ENCODE results near the gene ZNF618.

Gene ZNF618

DNA sequence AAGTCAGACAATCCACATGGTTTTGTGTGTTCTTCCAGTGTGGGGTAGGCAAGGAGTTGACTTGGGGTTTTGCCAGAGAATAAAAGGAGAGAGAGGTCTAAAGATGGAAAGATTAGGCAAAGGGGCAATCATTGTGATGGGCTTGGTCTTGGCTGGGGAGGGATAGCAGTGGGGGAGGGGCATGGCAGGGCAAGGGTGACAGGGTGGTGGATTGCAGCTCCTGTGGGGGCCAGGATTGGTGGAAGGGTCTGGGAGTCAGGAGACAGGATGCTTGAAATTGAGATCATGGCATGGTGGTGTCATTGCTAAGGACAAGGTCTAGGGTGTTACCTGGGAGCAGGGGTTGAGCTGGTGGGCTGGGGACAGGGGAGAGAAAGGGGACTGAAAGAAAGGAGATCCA, 57.6 kb downstream of the ZNF618 start:
- no peak overlapping the region for H3K4me3 ChIP-seq (ENCODE audit: low read depth, low read length)
- DNase-seq (ENCODE audit: low read depth): no peak
- TF ChIP-seq, protein P1, sequence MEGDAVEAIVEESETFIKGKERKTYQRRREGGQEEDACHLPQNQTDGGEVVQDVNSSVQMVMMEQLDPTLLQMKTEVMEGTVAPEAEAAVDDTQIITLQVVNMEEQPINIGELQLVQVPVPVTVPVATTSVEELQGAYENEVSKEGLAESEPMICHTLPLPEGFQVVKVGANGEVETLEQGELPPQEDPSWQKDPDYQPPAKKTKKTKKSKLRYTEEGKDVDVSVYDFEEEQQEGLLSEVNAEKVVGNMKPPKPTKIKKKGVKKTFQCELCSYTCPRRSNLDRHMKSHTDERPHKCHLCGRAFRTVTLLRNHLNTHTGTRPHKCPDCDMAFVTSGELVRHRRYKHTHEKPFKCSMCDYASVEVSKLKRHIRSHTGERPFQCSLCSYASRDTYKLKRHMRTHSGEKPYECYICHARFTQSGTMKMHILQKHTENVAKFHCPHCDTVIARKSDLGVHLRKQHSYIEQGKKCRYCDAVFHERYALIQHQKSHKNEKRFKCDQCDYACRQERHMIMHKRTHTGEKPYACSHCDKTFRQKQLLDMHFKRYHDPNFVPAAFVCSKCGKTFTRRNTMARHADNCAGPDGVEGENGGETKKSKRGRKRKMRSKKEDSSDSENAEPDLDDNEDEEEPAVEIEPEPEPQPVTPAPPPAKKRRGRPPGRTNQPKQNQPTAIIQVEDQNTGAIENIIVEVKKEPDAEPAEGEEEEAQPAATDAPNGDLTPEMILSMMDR (IDR thresholded peaks at IDR 0.05; ENCODE audit: low read depth, low read length, missing control alignments): no peak
- in situ Hi-C loops (cut with HindIII; ENCODE audit: low sequenced_read_pairs): no loop called here

DNA sequence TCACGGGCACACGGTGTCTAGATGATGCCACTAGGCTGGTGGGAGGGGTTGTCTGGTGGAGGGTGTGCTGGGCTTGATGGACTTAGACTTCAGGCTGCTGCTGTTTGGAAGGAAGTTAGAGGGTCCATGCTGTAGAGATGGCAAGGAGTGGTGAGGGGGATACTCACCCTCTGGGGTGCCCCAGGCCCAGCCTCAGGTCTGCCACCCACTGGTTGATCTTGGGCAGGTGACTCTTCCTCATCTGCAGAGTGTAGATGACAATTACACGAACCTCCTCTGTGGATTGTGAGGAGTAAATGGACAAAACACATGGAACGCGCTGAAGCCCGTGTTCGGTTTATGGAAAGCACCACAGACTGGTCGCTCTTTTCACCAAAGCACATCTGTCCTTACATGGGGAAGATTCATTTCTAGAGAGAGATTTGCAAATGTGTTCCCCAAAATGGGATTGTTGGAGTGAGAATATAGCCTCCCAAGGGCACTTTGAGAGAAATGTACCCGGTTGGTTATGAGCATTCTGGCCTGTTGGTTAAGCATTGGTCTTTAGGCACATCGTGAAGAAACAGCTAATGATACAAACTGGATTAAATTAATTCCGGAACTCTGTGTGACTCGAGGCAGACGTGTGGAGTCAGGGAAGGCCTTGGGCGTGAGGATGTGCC, 58.2 kb downstream of the ZNF618 start:
- in situ Hi-C loops (cut with HindIII; ENCODE audit: low sequenced_read_pairs): no loop called here
- no peak for DNase-seq (ENCODE audit: low read depth)
- TF ChIP-seq, protein P1 (IDR thresholded peaks at IDR 0.05; ENCODE audit: low read depth, low read length, missing control alignments): no peak
- no peak overlapping the region for H3K4me3 ChIP-seq (ENCODE audit: low read depth, low read length)

DNA sequence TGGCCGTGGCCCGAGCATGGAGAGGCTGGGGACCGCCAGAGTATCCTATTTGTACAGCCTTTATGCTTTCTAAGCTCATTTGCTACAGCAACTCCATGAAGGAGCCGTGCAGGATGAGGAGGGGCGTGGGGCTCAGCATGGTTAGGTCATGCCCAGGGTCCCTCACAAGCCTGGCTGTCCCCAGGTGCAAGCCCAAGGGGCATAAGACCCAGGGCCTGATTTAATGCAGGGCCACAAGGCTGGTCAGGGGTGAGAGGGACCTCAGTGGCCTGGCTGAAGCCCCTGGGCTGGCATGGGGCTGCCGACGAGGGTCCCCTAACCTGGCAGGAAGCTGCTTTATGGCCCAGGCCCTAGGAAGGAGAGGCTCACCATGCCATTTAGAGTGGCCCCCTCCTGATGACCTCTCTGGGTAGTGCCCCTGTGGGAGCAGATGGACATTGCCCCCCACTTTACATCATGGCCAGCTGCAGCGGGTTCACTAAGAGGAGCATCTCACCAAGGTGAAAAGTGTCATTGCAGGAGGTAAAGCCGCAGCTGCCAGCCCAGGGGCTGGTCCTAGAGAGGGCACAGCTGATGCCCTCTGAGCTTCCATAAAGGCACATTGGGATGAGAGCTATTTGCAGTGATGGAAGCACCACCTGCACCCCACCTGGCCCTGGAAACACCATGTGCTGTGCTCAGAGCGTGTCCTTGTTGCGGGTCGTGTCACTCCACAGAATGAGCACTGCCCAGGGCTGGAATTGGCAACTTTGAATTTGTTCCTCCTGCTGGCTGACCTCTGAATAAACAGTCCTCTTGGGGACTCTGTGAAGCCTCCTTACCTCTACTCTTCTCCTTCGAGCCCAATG, 58.9 kb downstream of the ZNF618 start:
- in situ Hi-C loops (cut with HindIII; ENCODE audit: low sequenced_read_pairs): no loop called here
- no peak for DNase-seq (ENCODE audit: low read depth)
- TF ChIP-seq, protein P1 (IDR thresholded peaks at IDR 0.05; ENCODE audit: low read depth, low read length, missing control alignments): no peak
- H3K4me3 ChIP-seq (ENCODE audit: low read depth, low read length): no peak overlapping the region

DNA sequence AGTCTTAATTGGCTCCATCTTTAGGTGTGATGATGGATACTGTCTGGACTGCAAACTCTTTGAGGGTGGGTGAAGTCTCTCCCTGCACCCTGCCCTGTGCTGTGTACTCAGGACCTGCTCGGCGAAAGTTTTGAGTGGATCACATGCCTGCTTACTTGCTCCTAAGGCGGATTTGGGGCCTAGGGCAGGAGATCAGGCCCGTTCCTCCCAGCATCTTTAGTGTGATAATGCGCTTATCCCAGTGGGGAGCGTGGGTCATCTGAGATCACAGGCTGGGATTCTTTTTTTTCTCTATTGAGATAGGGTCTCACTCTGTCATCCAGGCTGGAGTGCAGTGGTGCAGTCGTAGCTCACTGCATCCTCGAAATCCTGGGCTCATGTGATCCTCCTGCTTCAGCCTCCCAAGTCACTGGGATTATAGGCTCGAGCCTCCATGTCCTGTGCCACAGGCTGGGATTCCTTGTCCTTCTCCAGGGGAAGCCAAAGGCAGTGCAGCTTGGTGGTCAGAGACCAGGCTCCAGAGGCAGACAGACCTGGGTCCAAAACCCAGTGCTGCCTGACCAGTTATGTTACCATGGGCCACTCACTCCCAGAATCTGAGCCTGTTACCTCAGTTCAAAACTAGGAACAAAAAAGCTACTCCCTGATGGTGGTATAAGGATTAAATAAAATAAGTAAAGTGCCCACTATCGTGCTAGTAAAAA, 59.7 kb downstream of the ZNF618 start:
- TF ChIP-seq, protein P1 (IDR thresholded peaks at IDR 0.05; ENCODE audit: low read depth, low read length, missing control alignments): no peak
- no peak for DNase-seq (ENCODE audit: low read depth)
- in situ Hi-C loops (cut with HindIII; ENCODE audit: low sequenced_read_pairs): no loop called here
- no peak overlapping the region for H3K4me3 ChIP-seq (ENCODE audit: low read depth, low read length)

DNA sequence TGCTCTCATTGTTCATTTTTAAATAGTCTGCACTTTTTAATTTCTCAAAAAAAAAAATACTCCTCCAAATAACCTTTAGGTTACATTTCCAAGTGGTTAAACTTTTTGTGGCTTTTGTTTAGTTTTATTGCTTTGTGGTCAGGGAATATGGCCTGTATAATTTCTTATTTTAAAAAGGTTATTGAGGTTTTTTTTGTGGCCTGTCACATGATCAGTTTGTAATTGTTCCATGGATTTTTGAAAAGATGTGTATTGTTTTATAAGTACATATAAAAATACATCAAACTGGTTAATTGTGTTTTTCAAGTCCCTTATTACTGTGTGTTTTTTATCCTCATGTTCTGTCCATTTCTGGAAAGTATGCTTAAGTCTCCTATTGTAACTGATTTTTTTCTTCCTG, 64.0 kb downstream of the ZNF618 start:
- DNase-seq (ENCODE audit: low read depth): peak; percentile 22
- no peak overlapping the region for H3K4me3 ChIP-seq (ENCODE audit: low read depth, low read length)
- in situ Hi-C loops (cut with HindIII; ENCODE audit: low sequenced_read_pairs): no loop called here
- TF ChIP-seq, protein P1 (IDR thresholded peaks at IDR 0.05; ENCODE audit: low read depth, low read length, missing control alignments): no peak

DNA sequence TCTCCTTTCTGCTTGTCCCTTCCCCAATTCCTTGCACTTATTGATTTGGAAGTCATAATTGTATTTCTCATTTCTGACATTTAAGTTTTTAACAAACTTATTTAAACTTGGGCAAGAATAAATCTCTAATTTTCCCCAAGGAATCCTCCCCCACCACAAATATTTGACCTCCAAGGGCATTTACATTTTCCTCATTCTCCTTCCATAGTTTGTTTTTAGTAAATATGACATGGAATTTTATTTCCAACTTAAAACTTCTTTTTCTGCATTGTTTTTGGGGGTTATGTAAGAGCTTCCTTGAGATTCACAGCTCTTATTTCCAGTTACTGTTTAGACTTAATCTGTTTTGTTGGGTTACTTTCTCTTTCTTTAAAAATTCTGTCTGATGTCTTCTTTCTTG, 64.9 kb downstream of the ZNF618 start:
- TF ChIP-seq, protein P1 (IDR thresholded peaks at IDR 0.05; ENCODE audit: low read depth, low read length, missing control alignments): no peak
- no peak overlapping the region for H3K4me3 ChIP-seq (ENCODE audit: low read depth, low read length)
- in situ Hi-C loops (cut with HindIII; ENCODE audit: low sequenced_read_pairs): no loop called here
- DNase-seq (ENCODE audit: low read depth): no peak

Measured in astrocyte of the cerebellum (primary cell).